Midbrain (tissue), 1 donor: ENCODE data around the gene TMCC1.
A peak's percentile ranks its signal among the peaks of the same experiment; 100 is the strongest.
"Not testable (repeated sequence)": the region's sequence is repeated elsewhere in the genome, so short reads cannot be mapped to it uniquely, and the experiment has no call there.

Experiments used
- DNase-seq: peaks from one replicate; lab custom pipeline; 2025; lab: John Stamatoyannopoulos, UW

Gene TMCC1

DNA sequence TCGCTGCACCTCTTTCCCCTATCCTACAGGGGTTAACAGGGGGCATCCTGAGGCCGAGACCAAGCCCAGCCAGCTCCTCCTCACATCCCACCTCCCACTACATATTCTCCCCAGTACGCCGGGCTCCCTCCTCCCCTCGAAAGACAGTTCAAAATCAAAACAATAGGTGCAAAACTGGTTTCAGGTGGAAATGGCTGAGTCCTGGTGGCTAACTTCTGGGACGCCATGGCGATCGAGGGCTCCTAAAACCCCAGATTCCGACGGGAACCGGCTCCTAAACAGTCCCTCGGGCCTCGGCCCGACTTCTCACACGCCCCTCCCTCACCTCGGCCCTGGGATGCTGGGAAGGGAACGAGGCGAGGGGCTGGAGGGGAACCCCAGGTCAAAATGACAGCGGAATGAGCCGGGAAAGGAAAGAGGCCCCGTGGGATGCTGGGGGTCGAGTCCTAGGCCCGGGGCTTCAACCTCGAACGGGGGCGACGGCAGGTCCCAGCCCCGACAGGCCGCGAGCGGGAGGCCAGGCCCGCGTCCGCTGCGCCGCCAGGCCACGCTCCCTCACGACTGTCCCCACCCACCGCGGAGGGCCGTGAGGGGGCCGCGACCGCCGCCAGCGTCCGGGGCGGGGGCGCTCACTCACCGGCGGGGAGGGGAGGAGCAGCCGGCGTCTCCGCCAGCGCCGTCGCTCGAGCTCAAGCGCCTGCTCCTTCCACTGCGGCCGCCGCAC lies 492 bp downstream of the TMCC1 start:
- DNase-seq: peak; percentile 82

DNA sequence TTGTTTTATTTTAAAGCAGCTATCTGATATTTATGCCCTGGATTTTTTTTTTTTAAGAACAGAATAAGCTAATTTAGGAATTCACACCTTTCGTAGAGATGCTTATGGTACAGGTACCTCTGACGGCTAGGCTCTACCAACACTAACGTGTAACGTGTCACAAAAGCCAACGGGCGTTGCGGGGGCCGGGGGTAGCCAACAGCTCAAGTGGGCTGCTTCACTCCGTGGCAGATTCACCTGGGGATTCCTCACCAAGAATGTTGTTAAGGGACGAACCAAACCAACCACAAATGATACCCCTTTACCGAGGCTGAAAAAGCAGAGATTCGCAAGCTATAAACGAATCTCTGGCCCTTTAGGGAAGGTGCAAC lies 1.0 kb downstream of the TMCC1 start:
- DNase-seq: no peak

DNA sequence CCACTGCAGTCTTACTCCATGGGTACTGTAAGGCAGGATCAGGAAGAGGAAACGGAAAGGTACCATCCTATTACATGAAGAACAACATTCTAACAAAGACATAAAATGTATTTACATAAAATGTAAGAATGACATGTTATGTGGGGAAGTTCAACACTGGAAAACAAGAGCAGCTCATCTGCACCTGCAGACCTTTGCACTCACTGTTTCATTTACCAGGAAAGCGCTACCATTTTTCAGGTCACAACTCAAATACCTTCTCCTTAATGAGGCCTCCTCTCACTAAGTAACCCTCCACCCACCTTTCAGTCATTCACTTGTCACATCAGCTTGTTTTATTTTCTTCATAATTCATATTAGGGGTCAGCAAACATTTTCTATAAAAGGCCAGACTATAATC lies 2.6 kb downstream of the TMCC1 start:
- DNase-seq: no peak

- no peak for DNase-seq
Observed at GRCh38 chr3:129890125-129890524, 3.4 kb downstream of the TMCC1 start.

DNA sequence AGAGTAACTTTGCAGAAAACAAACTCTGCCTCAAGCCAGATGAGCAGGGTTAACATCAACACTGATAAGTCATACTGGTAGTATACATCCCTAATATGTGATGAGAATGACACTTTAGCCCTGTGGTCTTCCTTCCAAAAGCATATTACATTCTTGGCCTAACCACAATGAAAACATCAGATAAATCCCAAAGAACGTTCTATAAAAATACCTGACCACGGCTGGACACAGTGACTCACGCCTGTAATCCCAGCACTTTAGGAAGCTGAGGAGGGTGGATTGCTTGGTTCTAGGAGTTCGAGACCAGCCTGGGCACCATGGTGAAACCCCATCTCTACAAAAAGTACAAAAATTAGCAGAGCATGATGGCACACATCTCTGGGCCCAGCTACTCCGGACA lies 4.7 kb downstream of the TMCC1 start:
- no peak for DNase-seq

DNA sequence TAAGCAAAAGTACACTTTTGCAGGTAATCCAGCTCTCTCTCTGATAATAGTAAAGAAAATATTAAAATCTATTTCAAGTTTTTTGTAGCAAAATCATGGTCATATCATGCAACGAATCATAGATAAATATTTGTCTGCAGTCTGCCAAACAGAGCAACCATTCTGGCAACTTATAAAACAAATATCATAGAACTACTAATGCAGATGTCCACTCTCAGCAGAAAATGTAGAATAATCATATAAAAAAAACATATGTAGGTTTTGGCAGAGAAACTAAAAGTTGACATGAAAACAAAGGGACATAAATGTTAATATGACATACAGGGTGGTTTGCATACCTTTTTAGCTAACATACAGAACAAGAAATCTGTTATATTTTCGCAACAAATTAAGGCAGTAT lies 12.2 kb downstream of the TMCC1 start:
- DNase-seq: no peak

DNA sequence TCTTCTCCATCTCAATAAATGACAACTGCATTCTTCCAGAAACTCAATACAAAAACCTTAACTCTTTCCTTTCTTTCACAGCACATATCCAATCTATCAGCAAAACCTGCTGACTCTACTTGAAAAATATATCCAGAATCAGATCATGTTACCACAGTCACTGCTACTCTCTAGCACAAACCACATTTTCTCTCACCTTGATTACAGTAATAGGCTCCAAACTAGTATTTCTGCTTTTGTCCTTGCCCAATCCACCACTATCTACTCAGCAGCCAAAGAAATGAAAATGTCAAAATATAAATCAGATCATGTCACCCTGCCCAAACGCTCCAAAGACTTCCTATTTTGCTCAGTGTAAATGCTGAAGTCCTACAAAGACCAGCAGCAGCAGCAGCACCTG lies 15.2 kb downstream of the TMCC1 start:
- DNase-seq: no peak

DNA sequence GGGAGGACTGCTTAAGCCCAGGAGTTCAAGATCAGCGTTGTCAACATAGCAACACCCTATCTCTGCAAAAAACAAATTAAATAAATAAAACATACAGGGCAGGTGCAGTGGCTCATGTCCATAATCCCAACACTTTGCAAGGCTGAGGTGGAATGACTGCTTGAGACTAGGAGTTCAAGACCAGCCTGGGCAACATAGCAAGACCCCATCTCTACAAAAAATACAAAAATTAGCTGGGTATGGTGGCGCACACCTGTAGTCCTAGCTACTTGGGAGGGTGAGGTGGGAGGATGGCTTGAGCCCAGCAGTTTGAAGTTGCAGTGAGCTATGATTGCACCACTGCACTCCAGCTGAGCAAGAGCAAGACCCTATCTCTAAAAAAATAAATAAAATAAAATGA lies 19.0 kb downstream of the TMCC1 start:
- not testable (repeated sequence) for DNase-seq

DNA sequence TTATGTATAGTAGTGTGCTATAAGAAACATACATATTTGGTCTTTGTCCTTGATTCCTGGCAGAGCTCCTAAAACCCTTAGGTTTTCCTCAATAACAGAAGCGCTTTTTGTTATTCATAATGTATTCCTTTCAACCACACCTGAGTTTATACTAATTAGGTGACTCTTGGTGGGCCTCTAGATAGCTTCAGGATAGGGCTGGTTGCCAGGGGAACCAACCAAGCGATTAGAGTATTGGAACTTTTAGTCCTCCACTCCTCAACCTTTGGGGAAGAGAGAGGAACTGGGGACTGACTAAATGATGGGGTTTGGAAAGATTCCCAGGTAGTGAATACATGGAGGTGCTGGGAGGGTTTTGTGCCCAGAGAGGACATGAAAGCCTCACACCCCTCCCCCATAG lies 24.6 kb downstream of the TMCC1 start:
- DNase-seq: no peak

DNA sequence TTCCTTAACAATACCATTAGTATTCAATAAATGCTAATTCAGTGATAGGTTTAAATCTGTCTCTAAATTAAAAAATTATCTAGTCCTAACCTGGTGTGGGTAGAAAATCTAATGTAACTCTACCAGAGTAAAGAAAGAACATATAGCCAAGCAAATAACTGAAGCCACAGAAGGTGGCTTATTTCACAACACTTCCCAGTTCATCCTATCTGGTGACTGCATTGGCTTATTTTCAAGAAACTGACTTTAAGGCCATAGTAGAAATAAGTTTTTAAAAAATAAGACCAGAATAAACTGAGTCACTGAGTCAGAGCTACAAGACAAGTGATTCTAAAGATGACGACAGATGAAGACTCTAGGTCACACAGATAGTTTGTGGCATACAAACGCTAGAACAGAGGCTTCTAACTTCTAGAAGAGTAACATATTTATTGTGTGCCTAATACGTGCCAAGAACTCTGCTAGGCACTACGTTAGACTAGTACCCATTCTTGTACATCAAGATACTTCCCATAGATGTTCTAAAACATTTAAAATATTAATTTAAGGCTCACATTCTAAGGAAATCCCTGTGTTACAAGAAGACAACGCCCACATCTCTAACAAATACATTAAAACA lies 25.9 kb downstream of the TMCC1 start:
- DNase-seq: no peak

DNA sequence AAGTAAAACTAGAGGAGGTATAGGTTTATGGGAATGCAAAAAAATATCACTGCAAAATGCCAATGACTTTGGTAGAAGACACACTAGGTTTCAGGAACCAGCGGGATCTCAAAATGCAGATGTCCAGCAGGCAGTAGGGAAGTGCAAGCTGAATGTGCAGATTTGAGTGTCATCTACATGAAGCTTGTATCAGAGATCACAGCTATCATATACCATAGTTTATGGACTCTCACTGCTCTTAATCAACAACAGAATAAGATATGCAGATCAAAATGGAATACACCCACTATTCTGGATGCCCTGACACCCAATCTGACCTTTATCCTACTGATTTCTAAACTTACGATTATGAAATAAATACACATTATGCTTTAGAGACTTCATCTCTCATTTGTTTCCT lies 27.7 kb downstream of the TMCC1 start:
- DNase-seq: no peak

DNA sequence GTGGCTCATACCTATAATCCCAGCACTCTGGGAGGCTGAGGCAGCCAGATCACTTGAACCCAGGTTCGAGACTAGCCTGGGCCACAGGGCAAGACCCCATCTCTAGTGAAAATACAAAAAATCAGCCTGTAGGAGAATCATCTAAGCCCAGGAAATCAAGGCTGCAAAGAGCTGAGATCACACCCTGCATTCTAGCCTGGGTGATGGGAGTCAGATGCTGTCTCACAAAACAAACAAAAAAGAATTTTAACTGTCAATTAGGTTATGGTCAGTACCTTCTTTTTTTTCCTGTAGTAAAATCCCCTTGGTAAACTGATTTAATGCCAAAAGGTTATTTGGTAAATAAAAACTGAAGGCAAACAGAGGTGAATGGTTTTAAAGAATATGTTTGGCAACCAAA lies 29.0 kb downstream of the TMCC1 start:
- no peak for DNase-seq

DNA sequence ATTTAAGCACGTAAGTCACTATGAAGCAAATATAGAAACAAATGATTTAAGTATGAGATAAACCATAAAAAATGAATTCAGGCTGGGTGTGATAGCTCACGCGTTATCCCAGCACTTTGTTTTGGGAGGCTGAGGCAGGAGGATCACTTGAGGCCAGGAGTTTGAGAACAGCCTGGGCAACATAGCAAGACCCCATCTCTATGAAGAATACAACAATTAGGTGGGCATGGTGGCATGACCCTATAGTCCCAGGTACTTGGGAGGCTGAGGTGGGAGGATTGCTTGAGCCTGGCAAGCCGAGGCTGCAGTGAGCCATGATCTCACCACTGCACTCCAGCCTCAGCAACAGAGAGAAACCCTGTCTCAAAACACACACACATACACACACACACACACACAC lies 34.2 kb downstream of the TMCC1 start:
- DNase-seq: no peak

GRCh38 chr3:129857899-129858298 lies 35.6 kb downstream of the TMCC1 start:
- no peak for DNase-seq

GRCh38 chr3:129856790-129857189 lies 36.7 kb downstream of the TMCC1 start:
- DNase-seq: not testable (repeated sequence)

DNA sequence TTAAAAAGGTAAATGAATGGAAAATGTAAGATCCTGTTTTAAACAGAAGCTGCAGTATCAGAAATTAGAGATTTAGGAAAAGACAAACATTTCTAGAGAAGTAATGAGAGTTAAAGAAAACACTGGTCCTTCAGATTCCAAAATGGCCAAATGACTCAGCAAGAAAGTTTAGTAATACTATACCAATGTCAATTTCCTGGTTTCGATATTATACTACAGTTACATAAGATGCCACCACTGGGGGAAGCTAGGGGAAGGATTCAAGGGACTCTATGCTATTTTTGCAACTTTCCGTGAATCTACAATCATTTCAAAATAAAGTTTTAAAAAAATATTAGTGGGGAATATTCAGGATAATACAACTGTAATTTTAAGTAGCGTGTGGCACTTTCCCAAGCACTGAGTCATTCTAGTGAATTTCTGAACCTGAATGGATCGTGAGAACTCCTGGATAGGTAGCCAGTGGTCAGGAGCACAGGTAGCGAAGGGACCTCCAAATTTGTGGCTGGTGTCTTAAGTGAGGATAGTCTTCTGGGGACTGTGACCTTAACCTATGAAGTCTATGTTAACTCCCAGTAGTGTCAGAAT lies 37.6 kb downstream of the TMCC1 start:
- peak; percentile 43 for DNase-seq

DNA sequence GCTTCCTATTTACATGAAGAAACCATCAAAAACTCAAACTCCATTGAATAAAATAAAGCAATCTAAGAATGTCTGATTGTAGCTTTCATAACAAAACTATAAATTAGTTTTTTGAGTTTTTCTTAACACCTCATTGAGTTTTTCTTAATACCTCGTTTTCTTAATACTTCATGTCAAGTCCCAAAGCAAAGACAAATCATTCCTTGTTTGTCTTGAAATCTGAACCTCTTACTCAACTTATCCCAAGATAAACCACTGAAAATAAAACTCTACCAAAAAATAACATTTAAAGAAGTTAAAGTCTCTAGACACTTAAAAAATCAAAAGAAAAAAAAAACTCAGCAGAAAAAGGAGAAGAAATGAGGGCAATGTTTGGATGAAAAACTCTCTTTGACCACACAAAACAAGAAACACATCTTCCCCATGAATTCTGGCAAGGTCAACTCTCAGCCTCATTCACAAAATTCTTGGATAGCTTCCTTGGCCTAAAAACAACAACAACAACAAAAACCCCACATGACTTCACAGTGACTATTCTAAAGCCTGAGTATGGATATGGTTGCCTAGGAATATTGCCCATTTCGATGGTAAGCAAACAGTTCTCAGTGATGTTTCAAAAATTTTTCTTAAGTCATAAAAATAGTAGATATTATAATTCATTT lies 38.2 kb downstream of the TMCC1 start:
- DNase-seq: peak; percentile 73

DNA sequence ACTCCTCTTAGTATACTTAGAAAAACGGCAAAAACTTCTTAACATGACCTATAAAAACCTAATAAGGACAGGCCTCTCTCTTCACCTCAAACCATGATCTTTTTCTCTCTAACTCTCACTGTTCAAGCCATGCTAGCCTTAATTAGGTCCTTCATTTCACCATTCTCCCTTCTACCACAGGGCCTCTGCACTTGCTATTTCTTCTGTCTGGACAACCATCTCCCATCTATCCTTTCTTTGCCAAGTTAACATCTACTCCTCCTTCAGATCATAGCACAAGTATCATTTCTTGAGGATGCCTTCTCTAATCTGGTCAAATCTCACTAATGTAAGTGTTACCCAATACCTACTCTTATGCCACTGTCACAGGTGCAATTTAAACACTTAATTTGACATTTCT lies 39.1 kb downstream of the TMCC1 start:
- DNase-seq: no peak

DNA sequence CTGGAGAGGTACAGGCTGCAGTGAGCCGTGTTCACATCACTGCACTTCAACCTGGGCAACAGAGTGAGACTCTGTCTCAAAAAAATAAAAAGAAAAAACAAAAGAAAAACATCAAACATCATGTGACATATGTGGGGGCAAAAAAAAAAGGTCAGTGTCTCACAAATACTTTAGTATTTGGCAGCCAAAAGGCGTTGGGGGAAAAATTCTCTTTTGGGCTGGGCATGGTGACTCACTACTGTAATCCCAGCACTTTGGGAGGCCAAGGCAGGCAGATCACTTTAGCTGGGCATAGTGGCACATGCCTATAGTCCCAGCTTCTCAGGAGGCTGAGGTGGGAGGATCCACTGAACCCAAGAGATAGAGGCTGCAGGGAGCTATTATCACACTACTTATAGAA lies 47.6 kb downstream of the TMCC1 start:
- DNase-seq: no peak

GRCh38 chr3:129840707-129841360 lies 52.7 kb downstream of the TMCC1 start:
- no peak for DNase-seq

DNA sequence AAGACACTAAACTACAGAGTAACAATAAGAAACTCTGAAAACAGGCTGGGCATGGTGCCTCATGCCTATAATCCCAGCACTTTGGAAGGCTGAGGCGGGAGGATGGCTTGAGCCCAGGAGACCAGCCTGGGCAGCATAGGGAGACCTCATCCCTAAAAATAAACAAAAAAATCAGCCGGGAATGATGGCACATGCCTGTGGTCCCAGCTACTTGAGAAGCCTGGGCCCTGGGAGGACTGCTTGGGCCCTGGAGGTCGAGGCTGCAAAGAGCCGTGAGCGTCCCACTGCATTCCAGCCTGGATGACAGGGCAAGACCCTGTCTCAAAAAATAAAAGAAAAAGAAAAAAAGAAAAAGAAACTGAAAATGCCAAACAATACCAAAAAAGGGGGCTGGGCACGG lies 55.4 kb downstream of the TMCC1 start:
- no peak for DNase-seq

GRCh38 chr3:129837065-129837642 lies 56.4 kb downstream of the TMCC1 start:
- DNase-seq: no peak
